ENCODE measurements around the gene ARHGAP25. TPM values are rescaled to one million over a fixed set of nuclear protein-coding genes. Genes with fewer than 3 reads are reported as not detected.
"Not testable (repeated sequence)": the region's sequence is repeated elsewhere in the genome, so short reads cannot be mapped to it uniquely, and the experiment has no call there.

The ARHGAP25 gene
- total RNA-seq, 2 experiments from 2014 or later = 109 to 117 TPM

DNA sequence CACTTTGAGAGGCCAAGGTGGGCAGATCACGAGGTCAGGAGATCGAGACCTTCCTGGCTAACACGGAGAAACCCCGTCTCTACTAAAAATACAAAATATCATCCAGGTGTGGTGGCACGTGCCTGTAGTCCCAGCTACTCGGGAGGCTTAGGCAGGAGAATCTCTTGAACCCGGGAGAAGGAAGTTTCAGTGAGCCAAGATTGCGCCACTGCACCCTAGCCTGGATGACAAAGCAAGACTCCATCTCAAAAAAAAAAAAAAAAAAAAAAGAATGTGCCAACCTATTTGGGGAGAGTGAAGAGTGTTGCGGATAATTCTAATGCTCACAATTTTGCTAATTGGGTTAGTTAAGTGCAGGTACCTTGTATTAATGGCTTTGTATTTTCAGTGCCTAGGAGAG lies 67.5 kb downstream of the ARHGAP25 start:
- POLR2A ChIA-PET; ATAC-seq (ENCODE audit: low read depth); H3K27me3 Mint-ChIP-seq; H3K4me1 Mint-ChIP-seq; H3K27ac Mint-ChIP-seq; H3K4me3 Mint-ChIP-seq; H3K9me3 Mint-ChIP-seq; DNase-seq: not testable (repeated sequence)
- peaks cover 38% of the 10 kb centered on the region for H3K36me3 Mint-ChIP-seq

GRCh38 chr2:68805025-68805424 lies 70.4 kb downstream of the ARHGAP25 start:
- Mint-ChIP-seq H3K27ac (peak overlapping the region; percentile 5), H3K27me3 (no peaks in the 10 kb centered on the region), H3K9me3 (no peaks in the 10 kb centered on the region), H3K36me3 (peaks cover 34% of the 10 kb centered on the region), H3K4me1 (peaks cover 18% of the 10 kb centered on the region), H3K4me3 (no peak overlapping the region)
- no peak for ATAC-seq (ENCODE audit: low read depth)
- POLR2A ChIA-PET = no interaction called here
- DNase-seq = no peak

DNA sequence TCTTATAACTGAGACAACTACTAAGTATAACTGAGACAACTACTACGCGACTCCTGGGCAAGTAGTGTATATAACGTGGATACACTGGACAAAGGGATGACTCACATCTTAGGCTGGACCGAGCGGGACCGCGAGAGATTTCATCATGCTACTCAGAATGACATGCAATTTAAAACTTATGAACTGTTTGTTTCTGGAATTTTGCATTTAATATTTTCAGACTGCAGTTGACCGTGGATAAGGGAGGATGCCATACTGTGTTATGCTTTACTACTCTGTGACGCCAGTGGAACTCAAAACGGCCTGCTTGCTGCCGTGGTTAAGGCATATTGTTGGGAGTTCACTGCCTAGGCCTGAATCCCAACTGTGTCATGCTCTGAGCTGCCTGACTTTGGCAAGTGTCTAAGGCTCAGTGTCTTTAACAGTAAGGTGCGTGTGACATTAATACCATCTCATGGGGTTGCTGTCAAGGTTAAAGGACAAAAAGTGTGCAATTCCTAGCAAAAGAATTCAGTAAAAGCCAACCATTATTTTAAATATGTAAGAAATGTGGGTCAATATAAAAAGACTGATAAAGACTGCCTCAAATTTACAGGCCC lies 72.0 kb downstream of the ARHGAP25 start:
- ATAC-seq (ENCODE audit: low read depth) (no peak), DNase-seq (no peak)
- Mint-ChIP-seq H3K9me3 (no peaks in the 10 kb centered on the region), H3K4me3 (no peak overlapping the region), H3K4me1 (peaks cover 16% of the 10 kb centered on the region), H3K27me3 (no peaks in the 10 kb centered on the region), H3K36me3 (peaks cover 31% of the 10 kb centered on the region), H3K27ac (no peak overlapping the region)
- POLR2A ChIA-PET = no interaction called here

DNA sequence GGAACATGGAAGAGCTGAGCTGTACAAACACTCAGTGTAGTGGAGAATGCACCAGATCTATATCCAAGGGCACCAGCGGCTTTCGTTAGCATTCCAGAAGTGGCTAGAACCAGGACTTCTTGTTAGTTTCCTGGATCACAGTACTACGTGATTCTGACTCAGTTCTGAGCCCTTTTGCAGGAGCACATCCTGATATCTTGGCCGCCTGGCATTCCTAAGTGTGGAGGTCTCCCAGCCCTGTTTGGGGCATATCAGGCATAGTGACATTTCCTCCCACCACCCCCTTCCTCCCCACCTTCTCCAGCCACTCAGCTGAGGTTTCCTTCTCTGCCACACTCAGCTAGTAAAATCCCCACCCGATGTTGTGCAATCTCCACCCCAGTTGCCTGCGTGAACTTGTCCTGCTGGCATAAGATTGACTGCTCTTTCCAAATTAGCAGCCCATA lies 73.2 kb downstream of the ARHGAP25 start:
- H3K27ac Mint-ChIP-seq = peak overlapping the region; percentile 74
- POLR2A ChIA-PET = interaction anchor here (0.6 kb wide), 1 partner anchor 9 kb away, joined by 3 read pairs; no protein-coding TSS in a partner anchor

DNA sequence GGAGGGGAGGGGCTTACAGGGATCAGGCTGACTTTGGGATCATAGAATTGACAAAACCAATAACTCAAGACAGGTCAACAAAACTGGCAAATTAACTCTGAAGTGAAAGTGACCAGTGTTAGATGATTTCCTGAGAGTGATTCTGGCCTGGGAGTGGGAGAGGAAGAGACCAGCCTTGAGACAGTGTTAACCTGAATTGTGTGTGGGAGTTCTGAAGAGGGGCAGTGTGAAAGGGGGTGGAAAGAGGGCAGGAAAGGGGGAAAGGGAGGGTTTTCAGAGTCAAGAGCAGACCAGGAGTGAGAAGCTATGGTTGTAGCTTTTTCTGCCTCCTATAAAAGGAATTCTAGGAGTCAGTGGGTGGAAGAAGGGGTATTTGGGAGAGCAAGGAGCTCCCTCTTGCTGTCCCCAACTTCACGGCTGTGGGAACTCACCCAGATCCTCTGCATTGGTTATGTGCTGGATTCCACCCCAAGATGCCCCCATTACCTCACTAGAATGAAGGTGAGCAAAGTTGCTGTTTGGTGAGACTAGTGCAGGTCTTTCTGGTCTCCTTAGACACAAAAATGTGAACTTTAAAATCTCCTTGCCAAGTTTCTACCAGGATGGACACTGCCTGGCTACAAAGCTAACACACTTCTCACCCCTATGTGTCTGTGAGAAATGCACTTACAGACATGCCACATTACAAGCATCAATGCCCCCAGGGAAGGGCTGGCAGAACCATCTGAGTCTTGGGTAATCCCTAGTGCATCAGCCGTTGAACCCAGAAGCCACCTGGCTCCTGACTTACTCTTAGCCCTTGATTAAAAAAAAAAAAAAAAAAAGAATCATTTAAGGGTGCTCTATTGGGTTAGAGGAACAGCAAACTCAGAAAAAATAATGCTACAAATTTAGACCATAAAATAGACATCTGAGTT lies 75.0 kb downstream of the ARHGAP25 start:
- ATAC-seq (ENCODE audit: low read depth) (no peak), DNase-seq (no peak)
- POLR2A ChIA-PET = no interaction called here
- Mint-ChIP-seq H3K36me3 (peaks cover 48% of the 10 kb centered on the region), H3K27me3 (no peaks in the 10 kb centered on the region), H3K4me1 (peaks cover 16% of the 10 kb centered on the region), H3K27ac (peak overlapping the region; percentile 7), H3K4me3 (no peak overlapping the region), H3K9me3 (no peaks in the 10 kb centered on the region)

More for the DNA sequence above, 73.2 kb downstream of the ARHGAP25 start:
- H3K36me3 Mint-ChIP-seq = peaks cover 41% of the 10 kb centered on the region
- H3K9me3 Mint-ChIP-seq = no peaks in the 10 kb centered on the region
- H3K27me3 Mint-ChIP-seq = no peaks in the 10 kb centered on the region
- peak overlapping the region; percentile 15 for H3K4me3 Mint-ChIP-seq
- no peak for DNase-seq
- ATAC-seq (ENCODE audit: low read depth) = peak; percentile 53
- peaks cover 16% of the 10 kb centered on the region for H3K4me1 Mint-ChIP-seq

DNA sequence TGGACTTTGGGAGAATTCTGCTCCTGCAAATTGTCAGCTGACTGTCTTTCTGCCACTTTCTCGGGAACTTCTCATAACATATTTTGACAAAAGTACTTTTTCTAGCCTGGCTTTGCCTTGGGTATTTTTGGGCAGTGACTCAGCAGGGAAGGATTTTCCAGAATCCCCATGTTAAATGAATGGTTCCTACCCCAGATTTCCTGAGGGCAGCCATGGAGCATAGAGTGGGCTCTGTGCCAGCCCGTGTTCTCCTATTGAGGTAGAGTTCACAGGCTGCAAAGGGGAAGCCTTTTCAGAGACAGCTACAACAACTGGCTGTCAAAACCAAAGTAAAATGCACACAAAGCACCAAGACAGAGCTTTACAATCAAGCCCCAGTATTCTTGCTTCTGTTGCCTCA lies 76.8 kb downstream of the ARHGAP25 start:
- Mint-ChIP-seq H3K27ac (no peak overlapping the region), H3K4me1 (peaks cover 16% of the 10 kb centered on the region), H3K36me3 (peaks cover 57% of the 10 kb centered on the region), H3K27me3 (no peaks in the 10 kb centered on the region), H3K4me3 (no peak overlapping the region), H3K9me3 (no peaks in the 10 kb centered on the region)
- ATAC-seq (ENCODE audit: low read depth) (no peak), DNase-seq (no peak)
- POLR2A ChIA-PET = no interaction called here

- POLR2A ChIA-PET = no interaction called here
These were observed 77.6 kb downstream of the ARHGAP25 start for GRCh38 chr2:68812251-68812650.

GRCh38 chr2:68813596-68813995 lies 79.0 kb downstream of the ARHGAP25 start:
- POLR2A ChIA-PET = no interaction called here
- peak overlapping the region; percentile 26 for H3K27ac Mint-ChIP-seq
- no peak for ATAC-seq (ENCODE audit: low read depth)
- H3K36me3 Mint-ChIP-seq = peaks cover 53% of the 10 kb centered on the region
- H3K4me3 Mint-ChIP-seq = no peak overlapping the region
- DNase-seq = no peak
- no peaks in the 10 kb centered on the region for H3K9me3 Mint-ChIP-seq
- H3K4me1 Mint-ChIP-seq = peaks cover 6% of the 10 kb centered on the region
- H3K27me3 Mint-ChIP-seq = no peaks in the 10 kb centered on the region

More at GRCh38 chr2:68812251-68812650, 77.6 kb downstream of the ARHGAP25 start:
- DNase-seq (no peak), ATAC-seq (ENCODE audit: low read depth) (no peak)
- H3K27me3 Mint-ChIP-seq = no peaks in the 10 kb centered on the region
- peak overlapping the region; percentile 6 for H3K27ac Mint-ChIP-seq
- H3K4me3 Mint-ChIP-seq = no peak overlapping the region
- H3K36me3 Mint-ChIP-seq = peaks cover 55% of the 10 kb centered on the region
- no peaks in the 10 kb centered on the region for H3K9me3 Mint-ChIP-seq
- peaks cover 16% of the 10 kb centered on the region for H3K4me1 Mint-ChIP-seq

GRCh38 chr2:68817306-68817705 lies 82.7 kb downstream of the ARHGAP25 start:
- H3K4me1 Mint-ChIP-seq = peaks cover 1% of the 10 kb centered on the region
- H3K9me3 Mint-ChIP-seq = no peaks in the 10 kb centered on the region
- ATAC-seq (ENCODE audit: low read depth) (no peak), DNase-seq (no peak)
- no peak overlapping the region for H3K4me3 Mint-ChIP-seq
- H3K36me3 Mint-ChIP-seq = peaks cover 40% of the 10 kb centered on the region
- POLR2A ChIA-PET = interaction anchor here (1.0 kb wide), 1 partner anchor 20 kb away, joined by 4 read pairs; no protein-coding TSS in a partner anchor
- peak overlapping the region; percentile 63 for H3K27ac Mint-ChIP-seq
- H3K27me3 Mint-ChIP-seq = no peaks in the 10 kb centered on the region

- DNase-seq (no peak), ATAC-seq (ENCODE audit: low read depth) (no peak)
- Mint-ChIP-seq H3K27me3 (no peaks in the 10 kb centered on the region), H3K4me3 (no peak overlapping the region), H3K4me1 (peaks cover 4% of the 10 kb centered on the region), H3K9me3 (no peaks in the 10 kb centered on the region), H3K27ac (no peak overlapping the region), H3K36me3 (peaks cover 45% of the 10 kb centered on the region)
- POLR2A ChIA-PET = no interaction called here
These were observed 84.9 kb downstream of the ARHGAP25 start for GRCh38 chr2:68819556-68819955.

- DNase-seq (no peak), ATAC-seq (ENCODE audit: low read depth) (no peak)
- POLR2A ChIA-PET = no interaction called here
- Mint-ChIP-seq H3K4me1 (peaks cover 7% of the 10 kb centered on the region), H3K36me3 (peaks cover 41% of the 10 kb centered on the region), H3K27me3 (no peaks in the 10 kb centered on the region), H3K9me3 (no peaks in the 10 kb centered on the region), H3K27ac (peak overlapping the region; percentile 5), H3K4me3 (no peak overlapping the region)
These were observed 87.7 kb downstream of the ARHGAP25 start for GRCh38 chr2:68822207-68822872.

GRCh38 chr2:68824831-68825230 lies 90.2 kb downstream of the ARHGAP25 start:
- POLR2A ChIA-PET = no interaction called here
- H3K4me3 Mint-ChIP-seq = no peak overlapping the region
- H3K27me3 Mint-ChIP-seq = no peaks in the 10 kb centered on the region
- peak overlapping the region; percentile 45 for H3K27ac Mint-ChIP-seq
- H3K36me3 Mint-ChIP-seq = peaks cover 38% of the 10 kb centered on the region
- DNase-seq = no peak
- peaks cover 26% of the 10 kb centered on the region for H3K4me1 Mint-ChIP-seq
- H3K9me3 Mint-ChIP-seq = no peaks in the 10 kb centered on the region
- no peak for ATAC-seq (ENCODE audit: low read depth)

GRCh38 chr2:68825866-68826265 lies 91.3 kb downstream of the ARHGAP25 start:
- Mint-ChIP-seq H3K27me3 (no peaks in the 10 kb centered on the region), H3K4me3 (no peak overlapping the region), H3K9me3 (no peaks in the 10 kb centered on the region), H3K27ac (no peak overlapping the region), H3K4me1 (peaks cover 35% of the 10 kb centered on the region), H3K36me3 (peaks cover 36% of the 10 kb centered on the region)
- DNase-seq (no peak), ATAC-seq (ENCODE audit: low read depth) (no peak)
- POLR2A ChIA-PET = no interaction called here
